Smooth muscle cell (in vitro differentiated cells): ENCODE results near the gene RUFY4. TPM values are rescaled to one million over a fixed set of nuclear protein-coding genes. Genes with fewer than 3 reads are reported as not detected.

Source experiments
- DNase-seq: peaks from one replicate; lab custom pipeline; 2025; ENCODE audit not compliant: unreplicated experiment; lab: John Stamatoyannopoulos, UW
- H2AFZ ChIP-seq: fragments of 200-600 bp; sonication (generic); 2 replicates; pipeline ENCODE4 v1.6.0; 2016; ENCODE audit warnings: antibody characterized with exemption, low read depth, mild to moderate bottlenecking
- H3F3A ChIP-seq: fragments of 200-600 bp; sonication (generic); 2 replicates; pipeline ENCODE4 v1.6.0; 2017; ENCODE audit warnings: antibody characterized with exemption, low read depth
- H3K27ac ChIP-seq: fragments of 200-600 bp; sonication (generic); 2 replicates; pipeline ENCODE4 v1.5.1; 2016; ENCODE audit warnings: low read depth, mild to moderate bottlenecking
- H3K27me3 ChIP-seq: fragments of 200-600 bp; sonication (generic); 2 replicates; pipeline ENCODE4 v1.6.1; 2016; ENCODE audit warnings: low read depth, mild to moderate bottlenecking
- H3K36me3 ChIP-seq: fragments of 200-600 bp; sonication (generic); 2 replicates; pipeline ENCODE4 v1.5.1; 2016; ENCODE audit warnings: low read depth
- H3K4me1 ChIP-seq: fragments of 200-600 bp; sonication (generic); 2 replicates; pipeline ENCODE4 v1.5.1; 2016; ENCODE audit warnings: low read depth
- H3K4me2 ChIP-seq: fragments of 200-600 bp; sonication (generic); 2 replicates; pipeline ENCODE4 v1.6.0; 2016; ENCODE audit warnings: mild to moderate bottlenecking
- H3K4me3 ChIP-seq: fragments of 200-600 bp; sonication (generic); 2 replicates; pipeline ENCODE4 v1.5.1; 2016; ENCODE audit warnings: mild to moderate bottlenecking
- H3K79me2 ChIP-seq: fragments of 200-600 bp; sonication (generic); 2 replicates; pipeline ENCODE4 v1.6.0; 2016; ENCODE audit warnings: low read depth, mild to moderate bottlenecking
- H3K9ac ChIP-seq: fragments of 200-600 bp; sonication (generic); 2 replicates; pipeline ENCODE4 v1.6.0; 2016; ENCODE audit warnings: low read depth
- H3K9me3 ChIP-seq: fragments of 200-600 bp; sonication (generic); replicated peaks from 2 replicates; pipeline ENCODE4 v1.5.1; 2016; ENCODE audit warnings: low read depth
- H4K20me1 ChIP-seq: fragments of 200-600 bp; sonication (generic); 2 replicates; pipeline ENCODE4 v1.6.0; 2016; ENCODE audit warnings: low read depth
- WGBS: methylation state at CpG from one replicate; pipeline ENCODE4 v1.1.7; 2016; ENCODE audit warnings: low lambda C conversion rate; 5-methylcytosine and 5-hydroxymethylcytosine counted together
- polyA plus RNA-seq: library from polyadenylated mRNA; unstranded; fragments of >200 nt; fragmentation: Nextera tagmentation; extraction: Ambion mirVana; gene quantifications from 2 replicates; pipeline ENCODE4 v1.2.1, GENCODE V29; 2016
- total RNA-seq: library from RNA; depleted of rRNA; stranded (reverse); fragments of >200 nt; gene quantifications from 2 replicates; pipeline ENCODE4 v1.2.3, GENCODE V29; 2014
- TF ChIP-seq, protein P1 (sequence below): fragments of 200-600 bp; sonication (generic); IDR thresholded peaks from 2 replicates; pipeline ENCODE4 v1.5.1; 2017; ENCODE audit warnings: borderline replicate concordance, mild to moderate bottlenecking, antibody characterized with exemption; ENCODE audit not compliant: insufficient read depth, poor library complexity, severe bottlenecking

RUFY4 gene
- total and polyA plus RNA-seq, 2 experiments from 2014 or later, result 0.10 TPM; not detected in 1

GRCh38 chr2:218022851-218023530 is 46.1 kb upstream of the RUFY4 start:
- no peaks in the 10 kb centered on the region for H3F3A ChIP-seq
- no peaks in the 10 kb centered on the region for H3K79me2 ChIP-seq
- no peak overlapping the region for H3K27ac ChIP-seq
- TF ChIP-seq, protein P1, sequence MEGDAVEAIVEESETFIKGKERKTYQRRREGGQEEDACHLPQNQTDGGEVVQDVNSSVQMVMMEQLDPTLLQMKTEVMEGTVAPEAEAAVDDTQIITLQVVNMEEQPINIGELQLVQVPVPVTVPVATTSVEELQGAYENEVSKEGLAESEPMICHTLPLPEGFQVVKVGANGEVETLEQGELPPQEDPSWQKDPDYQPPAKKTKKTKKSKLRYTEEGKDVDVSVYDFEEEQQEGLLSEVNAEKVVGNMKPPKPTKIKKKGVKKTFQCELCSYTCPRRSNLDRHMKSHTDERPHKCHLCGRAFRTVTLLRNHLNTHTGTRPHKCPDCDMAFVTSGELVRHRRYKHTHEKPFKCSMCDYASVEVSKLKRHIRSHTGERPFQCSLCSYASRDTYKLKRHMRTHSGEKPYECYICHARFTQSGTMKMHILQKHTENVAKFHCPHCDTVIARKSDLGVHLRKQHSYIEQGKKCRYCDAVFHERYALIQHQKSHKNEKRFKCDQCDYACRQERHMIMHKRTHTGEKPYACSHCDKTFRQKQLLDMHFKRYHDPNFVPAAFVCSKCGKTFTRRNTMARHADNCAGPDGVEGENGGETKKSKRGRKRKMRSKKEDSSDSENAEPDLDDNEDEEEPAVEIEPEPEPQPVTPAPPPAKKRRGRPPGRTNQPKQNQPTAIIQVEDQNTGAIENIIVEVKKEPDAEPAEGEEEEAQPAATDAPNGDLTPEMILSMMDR, result no peak
- no peak overlapping the region for H3K4me3 ChIP-seq
- H3K9me3 ChIP-seq, result no peaks in the 10 kb centered on the region
- no peak overlapping the region for H2AFZ ChIP-seq
- no peak for DNase-seq
- H4K20me1 ChIP-seq, result no peaks in the 10 kb centered on the region
- no peaks in the 10 kb centered on the region for H3K36me3 ChIP-seq
- no peak overlapping the region for H3K4me2 ChIP-seq
- H3K4me1 ChIP-seq, result peaks cover 17% of the 10 kb centered on the region
- WGBS, result 92% methylated on average over 7 of the region's 7 CpGs
- H3K27me3 ChIP-seq, result no peaks in the 10 kb centered on the region
- no peak overlapping the region for H3K9ac ChIP-seq

- no peak for DNase-seq
- no peak overlapping the region for H3K4me3 ChIP-seq
- no peaks in the 10 kb centered on the region for H3K79me2 ChIP-seq
- H4K20me1 ChIP-seq, result no peaks in the 10 kb centered on the region
- H3K4me2 ChIP-seq, result no peak overlapping the region
- no peaks in the 10 kb centered on the region for H3K36me3 ChIP-seq
- no peaks in the 10 kb centered on the region for H3F3A ChIP-seq
- no peak overlapping the region for H3K27ac ChIP-seq
- no peak overlapping the region for H3K9ac ChIP-seq
- WGBS, result 89% methylated on average over 3 of the region's 3 CpGs
- no peak overlapping the region for H2AFZ ChIP-seq
- H3K4me1 ChIP-seq, result peaks cover 17% of the 10 kb centered on the region
- no peaks in the 10 kb centered on the region for H3K27me3 ChIP-seq
- H3K9me3 ChIP-seq, result no peaks in the 10 kb centered on the region
- TF ChIP-seq, protein P1, result no peak
Observed at GRCh38 chr2:218023636-218024035, 45.4 kb upstream of the RUFY4 start.

DNA sequence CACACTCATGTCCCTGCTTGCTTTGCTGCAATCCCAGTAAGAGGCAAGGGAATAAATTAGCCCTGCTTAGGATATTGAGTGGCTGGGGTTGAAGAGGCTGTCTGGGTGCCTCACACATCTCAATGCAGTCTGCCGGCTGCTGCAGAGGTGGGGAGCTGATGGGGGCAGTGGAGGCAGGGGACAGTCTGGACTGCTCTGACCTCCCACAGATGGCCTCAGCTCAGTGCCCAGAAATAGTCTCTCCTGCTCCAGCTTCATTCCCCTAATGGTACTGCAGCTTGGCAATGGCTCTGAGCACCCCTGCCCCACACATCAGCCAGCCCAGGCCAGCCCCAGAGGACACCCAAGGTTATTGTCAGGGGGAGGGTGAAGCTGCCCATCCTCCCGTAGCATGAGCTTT is 44.7 kb upstream of the RUFY4 start:
- Histone ChIP-seq H4K20me1 (no peaks in the 10 kb centered on the region), H3K36me3 (no peaks in the 10 kb centered on the region), H2AFZ (no peak overlapping the region), H3K4me2 (no peak overlapping the region), H3K79me2 (no peaks in the 10 kb centered on the region), H3K9me3 (no peaks in the 10 kb centered on the region), H3K9ac (no peak overlapping the region), H3F3A (no peaks in the 10 kb centered on the region), H3K4me1 (peaks cover 17% of the 10 kb centered on the region), H3K4me3 (no peak overlapping the region), H3K27ac (no peak overlapping the region), H3K27me3 (no peaks in the 10 kb centered on the region)
- TF ChIP-seq, protein P1, result no peak
- no peak for DNase-seq
- WGBS, result 71% methylated on average over 2 of the region's 2 CpGs

DNA sequence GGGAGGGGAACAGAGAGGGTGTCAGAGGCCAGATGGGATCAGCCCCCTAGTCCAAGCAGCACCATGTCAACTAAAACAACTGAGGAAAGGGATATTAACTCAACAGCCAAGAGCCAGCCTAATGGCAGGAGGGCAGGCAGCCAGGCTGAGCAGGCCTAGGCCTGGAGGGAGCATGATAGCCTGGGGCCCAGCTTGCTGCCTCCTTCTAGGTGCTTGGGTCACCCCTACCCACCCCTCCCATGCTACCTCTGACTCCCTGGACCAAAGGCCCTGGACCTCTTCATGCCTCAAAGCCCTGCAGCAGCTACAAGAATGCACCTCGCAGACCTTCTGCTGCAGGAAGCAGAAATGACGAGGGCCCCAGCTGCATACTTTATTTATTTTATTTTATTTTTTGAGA is 44.2 kb upstream of the RUFY4 start:
- H2AFZ ChIP-seq, result no peak overlapping the region
- no peaks in the 10 kb centered on the region for H3K27me3 ChIP-seq
- H3K4me1 ChIP-seq, result peaks cover 17% of the 10 kb centered on the region
- H3K79me2 ChIP-seq, result no peaks in the 10 kb centered on the region
- no peaks in the 10 kb centered on the region for H3K9me3 ChIP-seq
- H3F3A ChIP-seq, result no peaks in the 10 kb centered on the region
- no peak overlapping the region for H3K4me3 ChIP-seq
- TF ChIP-seq, protein P1, result no peak
- H3K4me2 ChIP-seq, result no peak overlapping the region
- 97% methylated on average over 2 of the region's 2 CpGs for WGBS
- H4K20me1 ChIP-seq, result no peaks in the 10 kb centered on the region
- H3K27ac ChIP-seq, result no peak overlapping the region
- no peak for DNase-seq
- no peaks in the 10 kb centered on the region for H3K36me3 ChIP-seq
- no peak overlapping the region for H3K9ac ChIP-seq
